NCI-H526 (cell line): ENCODE results near the gene CCL15.

Experiments used
- DNase-seq, 2 experiments: peaks; one replicate each; lab custom pipeline; 2025; lab: John Stamatoyannopoulos, UW

CCL15 gene

DNA sequence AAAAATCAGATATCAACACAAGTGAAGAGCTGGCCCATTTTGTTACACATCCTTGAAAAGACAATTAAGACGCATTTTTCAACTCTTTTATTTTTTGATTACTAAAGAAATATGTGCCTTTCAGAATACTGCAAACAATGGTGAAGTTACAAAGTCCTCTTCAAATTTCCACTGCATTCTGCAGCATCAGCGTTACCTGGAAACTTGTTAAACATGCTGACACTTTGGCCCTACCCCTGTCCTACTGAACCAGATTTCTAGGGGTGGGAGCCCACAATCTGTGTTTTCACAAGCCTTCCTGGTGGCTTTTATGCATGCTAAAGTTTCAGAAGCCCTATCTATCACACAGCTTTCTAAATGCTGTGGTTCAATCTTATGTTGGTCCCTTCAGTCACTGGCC, 10.3 kb downstream of the CCL15 start:
- no peak for DNase-seq

DNA sequence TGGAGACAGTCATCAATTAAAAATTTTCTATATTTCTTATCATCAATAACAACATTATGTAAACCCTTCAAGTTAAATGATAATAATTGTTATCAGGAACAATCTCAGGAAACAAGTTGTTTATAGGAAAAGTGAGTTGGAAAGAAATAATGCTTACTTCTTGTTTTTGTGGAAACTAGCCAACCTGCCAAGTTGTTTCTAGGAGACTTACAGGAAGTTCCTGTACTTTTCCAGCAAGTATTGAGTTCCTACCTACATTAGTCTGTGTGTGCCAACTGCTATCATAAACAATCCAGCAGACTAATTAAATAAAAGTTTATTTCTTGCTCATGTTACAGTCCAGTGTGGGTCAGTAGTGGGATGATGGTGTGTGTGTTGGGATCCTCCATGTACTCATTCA, 13.2 kb downstream of the CCL15 start:
- no peak for DNase-seq

DNA sequence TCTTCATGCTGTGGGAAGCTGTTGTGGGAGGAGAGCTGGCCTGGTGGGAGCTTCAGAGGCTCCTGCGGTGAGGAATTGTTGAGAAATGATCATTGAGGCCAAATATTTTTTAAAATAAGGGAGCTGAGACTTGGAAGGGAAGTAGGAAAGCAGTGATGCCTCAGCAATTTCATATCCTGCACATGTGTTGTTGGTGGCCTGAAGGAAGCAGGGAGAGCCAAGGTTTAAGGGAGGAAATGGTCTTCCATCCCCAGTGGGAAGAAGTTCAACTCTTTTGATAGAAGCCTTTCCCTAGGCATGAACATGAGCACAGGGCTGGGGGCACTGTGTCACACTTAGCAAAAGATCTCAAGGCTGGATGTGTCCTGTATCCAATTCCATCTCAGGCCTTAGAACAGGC, 14.7 kb downstream of the CCL15 start, which contains the start of gene CCL14:
CCL14 (minus strand) TSS at position 87 of the 400 bp plus-strand sequence; CDS start at position 7, 80 bp downstream.
- no peak for DNase-seq

DNA sequence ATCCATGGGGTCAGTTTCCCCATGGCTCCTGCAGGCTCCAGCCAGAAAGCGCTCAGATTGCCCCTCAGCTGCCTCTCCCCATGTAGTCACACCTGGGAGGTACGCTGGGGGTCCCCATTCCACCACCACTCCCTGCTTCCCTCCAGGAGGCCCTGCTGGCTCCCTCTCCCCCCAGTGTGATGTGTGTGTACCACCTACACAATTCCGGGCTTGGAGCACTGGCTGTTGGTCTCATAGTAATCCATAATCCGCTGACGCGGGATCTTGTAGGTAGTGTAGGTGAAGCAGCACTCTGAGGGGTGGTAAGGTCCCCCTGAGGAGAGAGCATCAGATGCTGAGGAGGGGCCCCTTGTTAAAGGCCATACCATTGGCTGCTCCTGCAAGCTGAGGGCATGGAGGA, 17.2 kb downstream of the CCL15 start:
- no peak for DNase-seq

DNA sequence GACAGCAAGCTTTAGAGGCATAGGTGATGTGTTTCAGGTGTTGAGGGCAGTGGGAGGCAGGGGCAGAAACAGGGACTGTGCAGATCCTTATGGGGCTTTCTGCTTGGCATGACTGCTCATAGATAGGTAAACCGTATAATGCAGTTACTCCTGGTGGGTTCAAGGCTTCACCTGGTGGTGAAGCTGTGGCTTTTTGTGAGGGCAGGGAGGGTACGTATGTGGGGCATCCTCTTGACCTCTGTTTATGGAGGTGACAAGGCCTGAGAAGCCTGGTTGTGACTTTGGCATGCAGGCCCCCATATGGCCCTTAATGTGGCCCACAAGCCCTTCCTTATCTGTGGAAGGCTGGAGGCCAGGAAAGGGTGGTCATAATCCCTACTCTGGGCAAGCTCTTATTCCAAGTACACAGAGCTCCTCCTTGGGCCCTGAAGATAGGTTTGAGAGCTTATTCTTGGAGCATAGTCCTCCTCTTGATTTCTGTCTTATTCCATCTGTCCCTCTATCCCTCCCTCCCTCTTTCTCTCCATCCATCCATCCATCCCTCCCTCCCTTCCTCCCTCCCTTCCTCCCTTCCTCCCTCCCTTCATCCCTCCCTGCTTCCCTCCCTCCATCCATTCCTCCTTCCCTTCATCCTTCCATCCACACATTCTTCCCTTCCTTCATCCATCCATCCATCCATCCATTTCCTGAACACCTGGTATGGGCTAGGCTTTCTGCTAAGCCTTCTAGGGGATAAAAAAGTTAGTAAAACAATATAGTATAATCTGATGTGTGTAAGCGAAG, 18.8 kb downstream of the CCL15 start:
- DNase-seq, result no peak

DNA sequence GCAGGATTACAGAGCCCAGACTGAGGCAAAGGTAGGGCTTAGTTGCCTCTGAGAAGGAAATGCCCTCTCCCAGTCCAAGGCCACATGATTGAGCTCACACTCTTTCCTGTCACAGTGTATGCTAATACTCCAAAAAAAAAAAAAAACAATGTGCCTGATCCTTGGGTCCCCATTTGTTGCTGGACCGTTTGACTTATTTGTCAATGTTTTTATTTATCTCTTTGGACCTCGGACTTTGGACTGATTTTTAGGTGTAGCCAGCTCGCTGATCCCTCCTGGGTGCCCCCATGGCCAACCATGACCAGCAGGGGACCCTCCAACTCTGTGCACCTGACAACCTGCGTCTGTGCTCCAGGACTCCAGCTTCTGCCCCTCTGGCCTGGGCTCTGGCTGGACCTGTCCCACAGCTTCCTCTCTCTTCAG, 19.4 kb downstream of the CCL15 start:
- DNase-seq, result peak in 1 of 2 experiments; percentile 27

DNA sequence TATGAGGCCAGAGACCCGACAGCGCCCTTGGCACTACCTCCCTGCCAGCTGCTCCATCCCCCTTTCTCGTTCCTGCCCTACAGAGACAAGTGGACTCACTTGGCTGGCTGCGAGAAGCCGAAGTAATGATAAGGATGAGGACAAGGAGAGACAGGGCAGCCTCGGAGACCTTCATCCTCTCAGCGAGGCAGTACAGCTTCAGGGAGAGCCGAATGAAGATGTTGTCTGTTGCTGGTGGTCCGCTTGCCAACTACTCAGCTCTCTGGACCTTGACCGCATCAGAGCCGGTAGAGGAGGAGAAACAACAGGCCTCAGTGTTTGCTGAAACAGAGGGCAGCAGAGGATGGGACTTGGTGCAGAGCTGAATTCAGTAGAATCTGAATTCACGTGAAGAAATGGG, 20.1 kb downstream of the CCL15 start, which contains the start of gene CCL16:
CCL16 (minus strand) TSS at position 252 of the 400 bp plus-strand sequence; CDS start at position 175, 77 bp downstream.
- no peak for DNase-seq

DNA sequence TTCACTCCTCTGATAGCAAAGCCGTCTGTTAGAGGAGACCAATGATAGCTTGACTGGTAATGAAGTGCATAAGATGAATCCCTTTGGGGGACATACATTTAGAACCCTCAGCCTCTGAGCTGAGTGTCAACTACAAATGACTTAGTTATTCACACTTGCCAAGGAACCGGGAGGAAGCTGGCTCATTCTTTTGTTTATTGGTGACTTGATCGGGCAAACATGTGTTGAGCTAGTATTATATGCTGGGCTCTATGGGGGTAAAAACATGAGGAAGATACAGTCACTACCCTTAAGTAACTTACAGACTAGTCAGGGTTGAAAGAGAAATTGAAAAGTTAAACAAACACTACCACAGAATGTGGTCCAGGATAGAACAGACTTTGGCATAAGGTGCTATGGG, 23.0 kb downstream of the CCL15 start:
- DNase-seq, result no peak

DNA sequence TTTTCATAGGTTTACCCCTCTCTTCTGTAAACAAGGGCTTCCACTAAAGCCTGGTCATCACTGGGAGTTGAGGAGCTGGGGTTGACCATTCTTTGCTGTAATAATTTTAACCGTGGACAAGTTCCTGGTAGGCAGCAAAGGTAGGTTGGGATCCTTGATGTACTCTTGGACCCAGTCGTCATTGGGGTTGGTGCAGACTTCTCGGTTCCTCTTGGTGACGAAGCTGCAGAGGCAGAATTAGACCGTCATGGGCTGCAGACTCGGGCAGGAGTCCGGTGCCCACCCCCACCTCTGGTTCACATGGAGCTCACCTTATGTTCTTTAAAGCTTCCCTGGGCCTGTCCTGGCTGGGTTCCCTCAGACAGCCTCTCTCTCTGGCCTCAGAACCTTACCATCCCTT, 23.8 kb downstream of the CCL15 start:
- no peak for DNase-seq

DNA sequence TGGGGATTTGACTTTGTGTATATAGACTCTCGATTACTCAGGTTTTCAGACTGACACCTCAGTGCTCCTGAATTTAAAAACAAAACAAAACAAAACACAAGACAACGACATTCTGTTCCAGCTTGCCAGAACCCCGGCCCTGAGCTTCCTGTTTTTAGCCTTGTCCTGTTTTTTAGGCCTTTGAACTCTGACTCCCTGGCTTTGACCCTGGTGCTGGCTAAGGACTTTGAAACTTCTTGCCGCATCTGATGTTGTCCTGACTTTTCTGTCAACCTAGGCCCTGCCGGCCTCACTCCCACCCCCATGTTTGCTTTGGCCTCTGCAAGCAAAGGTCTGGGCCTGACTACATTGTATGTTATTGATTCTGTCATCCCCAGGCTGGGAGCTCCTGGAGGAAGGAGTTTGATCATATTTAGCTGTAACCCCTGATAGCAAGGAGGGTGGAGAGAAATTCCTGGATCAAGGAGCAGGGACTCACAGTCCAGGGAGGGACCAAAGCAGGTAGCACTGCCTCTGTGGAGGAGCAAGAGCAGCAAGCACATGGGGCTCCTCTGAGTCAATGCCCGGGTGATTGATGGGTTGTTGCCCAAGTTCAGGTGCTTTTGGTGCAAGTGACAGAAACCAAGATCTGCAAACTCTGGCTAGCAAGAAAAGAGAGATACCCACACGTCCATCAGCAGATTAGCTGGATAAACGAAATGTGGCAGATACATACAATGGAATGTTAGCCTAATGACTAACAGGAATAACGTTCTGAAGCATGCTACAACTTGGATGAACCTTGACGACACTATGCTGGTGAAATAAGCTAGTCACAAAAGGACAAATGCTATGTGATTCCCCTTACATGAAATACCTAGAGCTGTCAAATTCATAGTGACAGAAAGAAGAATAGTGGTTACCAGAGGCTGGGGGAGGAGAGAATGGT, 27.8 kb downstream of the CCL15 start:
- no peak for DNase-seq

DNA sequence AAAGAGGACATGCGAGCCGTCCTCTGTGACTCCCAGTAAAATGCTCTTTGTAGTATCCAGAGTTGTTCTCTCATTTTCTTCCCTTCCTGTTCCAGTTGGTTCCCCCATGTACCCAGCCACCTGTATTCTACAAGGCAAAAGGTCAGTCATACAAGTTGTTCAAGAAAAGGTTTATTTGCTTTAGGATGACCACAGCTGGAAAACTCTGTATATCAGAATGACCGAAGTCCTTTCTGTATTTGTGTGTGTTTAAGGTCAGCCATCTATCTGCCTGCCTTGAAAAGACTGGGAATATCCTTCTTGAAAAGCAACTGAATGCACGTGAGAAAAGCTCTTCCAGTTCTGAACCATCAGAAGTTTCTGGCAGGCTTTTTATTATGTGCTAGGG, 28.4 kb downstream of the CCL15 start:
- no peak for DNase-seq

DNA sequence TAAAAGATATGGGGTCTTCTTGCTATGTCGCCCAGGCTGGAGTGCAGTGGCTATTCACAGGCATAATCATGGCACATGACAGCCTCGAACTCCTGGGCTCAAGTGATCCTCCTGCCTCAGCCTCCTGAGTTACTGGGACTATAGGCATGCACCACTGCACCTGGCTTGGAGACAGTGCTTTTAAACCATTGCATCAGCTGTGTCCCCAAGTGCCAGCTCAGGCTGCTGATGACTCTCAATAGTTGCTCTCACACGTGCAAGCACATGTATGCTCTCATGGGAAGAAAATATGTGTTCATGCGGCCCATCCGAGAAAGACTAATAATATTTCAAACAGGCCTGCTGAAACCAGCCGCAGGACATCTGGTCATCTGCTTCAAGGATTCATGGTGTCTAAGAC, 28.8 kb downstream of the CCL15 start:
- no peak for DNase-seq

DNA sequence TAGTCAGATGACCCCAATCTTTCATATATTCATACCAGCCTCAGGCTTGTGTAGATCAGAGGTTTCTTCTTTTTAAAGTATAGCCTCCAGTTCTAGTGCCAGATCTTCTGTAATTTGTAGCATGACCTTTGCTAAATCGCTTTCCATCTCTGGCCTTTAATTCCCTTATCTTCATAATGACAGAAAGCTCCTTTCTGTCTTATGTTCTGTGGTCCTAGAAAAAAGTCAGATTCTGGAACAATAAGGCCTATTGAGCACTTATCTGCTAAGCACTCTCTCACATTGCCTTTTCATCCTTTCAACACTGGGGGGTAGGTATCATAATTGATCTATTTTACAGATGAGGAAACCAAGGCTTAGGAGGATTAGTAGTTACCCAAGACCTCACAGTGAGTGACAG, 29.3 kb downstream of the CCL15 start:
- no peak for DNase-seq

DNA sequence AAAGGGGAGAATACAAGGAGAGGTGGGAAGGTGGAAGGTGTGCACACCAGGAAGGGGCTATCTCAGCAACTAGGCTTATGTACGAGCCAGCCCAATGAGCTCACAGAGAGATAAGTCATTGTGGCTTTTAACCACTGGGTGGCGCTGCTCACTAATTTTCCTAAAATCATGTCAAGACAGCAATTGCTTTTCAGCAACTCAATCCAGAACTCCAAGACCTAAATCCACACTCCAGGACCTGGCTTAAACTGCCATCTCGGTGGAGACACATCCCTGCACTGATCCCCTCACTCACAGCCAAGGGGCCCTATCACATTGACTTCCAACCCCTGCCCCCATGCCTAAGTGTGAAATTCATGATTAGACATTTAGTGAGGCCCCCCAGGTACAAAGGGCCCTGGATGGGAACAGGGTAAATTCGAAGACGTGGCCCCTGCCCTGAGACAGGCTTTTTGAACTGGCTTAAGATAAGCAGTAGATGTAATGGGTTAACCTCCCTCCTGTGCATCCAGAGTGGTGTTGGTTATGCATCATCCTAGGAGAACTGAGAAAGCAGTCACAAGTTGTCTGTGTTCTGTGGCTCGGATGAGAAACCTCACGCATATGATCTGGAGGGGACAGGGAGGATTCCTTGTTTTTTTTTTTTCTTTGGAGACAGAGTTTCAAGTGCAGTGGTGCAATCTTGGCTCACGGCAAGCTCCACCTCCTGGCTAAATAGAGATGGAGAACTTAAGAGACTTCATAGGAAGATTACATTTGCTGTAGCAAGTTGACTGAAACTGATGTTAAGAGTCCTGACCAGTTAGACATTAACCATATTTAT, 31.6 kb downstream of the CCL15 start:
- peak; percentile 61 to 87 for DNase-seq

DNA sequence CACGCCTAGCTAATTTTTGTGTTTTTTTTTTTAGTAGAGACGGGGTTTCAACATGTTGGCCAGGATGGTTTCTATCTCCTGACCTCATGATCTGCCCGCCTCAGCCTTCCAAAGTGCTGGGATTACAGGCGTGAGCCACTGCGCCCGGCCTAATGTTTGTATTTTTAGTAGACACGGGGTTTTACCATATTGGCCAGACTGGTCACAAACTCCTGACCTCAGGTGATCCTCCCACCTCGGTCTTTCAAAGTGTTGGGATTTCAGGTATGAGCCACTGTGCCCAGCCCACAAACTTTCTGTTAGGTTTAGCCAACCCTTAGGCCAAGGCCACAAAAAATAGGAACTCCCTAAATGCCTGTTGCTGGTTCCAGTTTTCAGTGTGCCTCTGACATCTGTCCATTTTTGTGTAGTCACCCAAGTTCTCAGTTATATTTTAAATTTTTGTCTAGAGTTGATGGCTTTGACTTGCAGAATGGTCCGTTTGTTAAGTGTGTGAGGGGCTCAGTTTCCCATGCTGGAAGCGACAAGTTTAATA, 32.8 kb downstream of the CCL15 start:
- no peak for DNase-seq

DNA sequence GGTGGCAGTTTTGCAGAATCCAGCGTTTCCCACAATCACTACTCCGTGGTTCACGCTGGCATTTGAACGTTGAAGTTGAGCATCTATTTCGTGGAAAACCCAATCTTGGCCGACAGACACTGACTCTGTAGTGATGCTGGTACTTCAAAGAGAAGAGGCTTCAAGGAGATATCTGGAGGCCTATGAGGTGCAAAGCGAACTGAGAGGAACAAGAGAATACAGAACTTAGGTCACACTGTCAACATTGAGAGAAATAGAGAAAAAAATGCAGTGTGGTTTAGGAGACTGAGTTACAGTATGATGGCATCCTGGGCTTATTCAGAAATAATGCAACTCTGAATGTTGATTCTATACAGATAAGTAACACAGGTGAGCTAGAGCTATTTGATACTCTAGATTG, 36.1 kb downstream of the CCL15 start:
- no peak for DNase-seq

DNA sequence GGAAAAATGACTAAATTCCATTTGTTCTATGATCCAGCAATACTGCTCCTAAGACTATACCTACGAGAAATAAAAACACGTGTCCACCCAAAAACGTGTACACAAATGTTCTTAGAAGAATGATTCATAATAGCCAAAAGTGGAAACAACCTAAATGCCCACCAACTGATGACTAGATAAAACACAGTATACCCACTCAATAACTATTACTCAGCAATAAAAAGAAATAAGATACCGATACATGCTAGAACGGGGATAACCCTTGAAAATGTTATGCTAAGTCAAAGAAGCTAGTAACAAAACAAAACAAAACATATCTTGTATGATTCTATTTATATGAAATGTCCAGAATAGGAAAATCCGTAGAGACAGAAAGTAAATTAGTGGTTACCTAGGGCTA, 37.7 kb downstream of the CCL15 start:
- no peak for DNase-seq

DNA sequence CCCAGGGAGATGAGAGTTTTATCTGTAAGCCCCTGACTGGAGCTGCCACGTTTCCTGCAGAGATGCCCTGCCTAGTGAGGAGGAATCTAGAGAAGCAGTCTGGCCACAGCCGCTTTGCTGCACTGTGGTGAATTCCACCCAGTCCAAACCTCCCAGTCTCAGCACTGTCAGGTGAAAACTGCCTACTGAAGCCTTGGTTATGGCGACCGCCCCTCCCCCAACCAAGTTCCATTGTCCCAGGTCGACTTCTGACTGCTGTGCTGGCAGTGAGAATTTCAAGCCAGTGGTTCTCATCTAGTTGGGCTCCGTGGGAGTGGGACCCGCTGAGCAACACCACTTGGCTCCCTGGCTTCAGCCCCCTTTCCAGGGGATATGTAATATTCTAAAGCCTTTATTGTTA, 47.6 kb downstream of the CCL15 start:
- DNase-seq, result no peak

DNA sequence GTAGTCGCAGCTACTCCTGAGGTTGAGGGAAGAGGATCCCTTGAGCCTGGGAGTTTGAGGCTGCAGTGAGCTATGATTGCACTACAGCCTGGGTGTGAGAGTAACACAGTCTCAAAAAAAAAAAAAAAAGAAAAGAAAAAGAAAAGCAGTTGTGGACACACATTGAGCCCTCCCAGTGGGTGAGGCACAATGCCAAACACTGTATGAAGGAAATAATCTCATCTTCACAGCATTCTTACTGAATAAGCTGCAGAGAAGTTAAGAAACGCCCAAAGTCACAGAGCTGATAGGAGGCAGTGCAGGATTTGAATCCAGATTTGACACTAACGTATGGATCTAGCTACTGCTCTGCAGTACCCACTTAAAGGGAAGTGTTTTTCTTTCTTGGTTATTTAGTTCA, 52.0 kb downstream of the CCL15 start:
- DNase-seq, result no peak

DNA sequence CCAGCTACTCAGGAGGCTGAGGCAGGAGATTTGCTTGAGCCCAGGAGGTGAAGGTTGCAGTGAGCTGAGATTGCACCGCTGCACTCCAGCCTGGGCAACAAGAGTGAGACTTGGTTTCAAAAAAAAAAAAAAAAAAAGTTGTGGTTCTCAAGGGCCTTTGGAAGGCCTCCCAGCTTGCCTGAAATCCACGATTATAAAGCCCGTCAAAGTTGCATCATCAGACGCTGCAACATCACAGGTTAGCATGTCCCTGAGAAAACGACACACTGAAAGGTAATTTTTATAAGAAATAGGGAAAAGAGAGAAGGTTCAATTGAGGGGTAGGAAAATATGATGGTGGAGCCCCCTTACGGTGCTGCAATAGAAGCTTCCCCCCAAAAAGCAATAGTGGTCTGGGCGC, 53.3 kb downstream of the CCL15 start:
- no peak for DNase-seq
